Measurements from ENCODE around the gene ZNF783.

Gene ZNF783

DNA sequence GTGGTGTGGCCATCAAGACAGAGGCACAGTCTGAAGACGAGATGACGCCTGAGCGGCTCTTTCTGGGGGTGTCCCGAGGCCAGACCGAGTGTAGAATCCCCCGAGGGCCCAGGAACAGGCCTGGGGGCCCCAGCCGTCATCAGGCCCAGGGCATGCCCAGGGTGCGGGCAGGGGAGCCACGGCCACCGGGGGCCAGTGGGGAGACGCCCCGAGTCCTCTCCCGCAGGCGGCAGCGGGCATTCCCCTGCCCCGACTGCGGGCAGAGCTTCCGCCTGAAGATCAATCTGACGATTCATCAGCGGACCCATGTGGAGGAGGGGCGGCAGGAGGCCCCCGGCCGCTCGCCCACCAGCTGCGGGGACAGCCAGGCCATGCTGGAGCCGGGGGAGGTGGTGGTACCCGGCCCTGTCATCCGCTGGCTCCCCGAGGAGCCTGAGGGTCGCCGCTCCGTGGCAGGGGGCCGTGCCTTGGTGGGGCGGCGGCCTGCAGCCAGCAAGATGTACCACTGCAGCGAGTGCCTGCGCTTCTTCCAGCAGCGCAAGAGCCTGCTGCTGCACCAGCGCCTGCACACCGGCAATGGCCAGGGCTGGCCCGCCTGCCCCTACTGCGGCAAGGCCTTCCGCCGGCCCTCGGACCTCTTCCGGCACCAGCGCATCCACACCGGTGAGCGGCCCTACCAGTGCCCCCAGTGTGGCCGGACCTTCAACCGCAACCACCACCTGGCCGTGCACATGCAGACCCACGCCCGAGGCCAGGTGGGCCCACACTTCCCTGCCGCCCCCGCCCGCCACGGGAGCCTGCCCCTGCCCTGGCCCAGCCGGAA lies 19.7 kb downstream of the ZNF783 start:
- DNase-seq (ENCODE audit: insufficient read length, low spot score) (no peak), FAIRE-seq (no peak)
- TF ChIP-seq CTCF (IDR thresholded peaks at IDR 0.05; ENCODE audit: insufficient read depth, missing control alignments) = no peak

- no peak for TF ChIP-seq CTCF (IDR thresholded peaks at IDR 0.05; ENCODE audit: insufficient read depth, missing control alignments)
- no peak for DNase-seq (ENCODE audit: insufficient read length, low spot score)
- FAIRE-seq = no peak
Observed at GRCh38 chr7:149282331-149282655, 20.3 kb downstream of the ZNF783 start.

GRCh38 chr7:149283321-149283720 lies 21.3 kb downstream of the ZNF783 start:
- DNase-seq (ENCODE audit: insufficient read length, low spot score) = no peak
- TF ChIP-seq CTCF (IDR thresholded peaks at IDR 0.05; ENCODE audit: insufficient read depth, missing control alignments) = no peak
- FAIRE-seq = no peak

DNA sequence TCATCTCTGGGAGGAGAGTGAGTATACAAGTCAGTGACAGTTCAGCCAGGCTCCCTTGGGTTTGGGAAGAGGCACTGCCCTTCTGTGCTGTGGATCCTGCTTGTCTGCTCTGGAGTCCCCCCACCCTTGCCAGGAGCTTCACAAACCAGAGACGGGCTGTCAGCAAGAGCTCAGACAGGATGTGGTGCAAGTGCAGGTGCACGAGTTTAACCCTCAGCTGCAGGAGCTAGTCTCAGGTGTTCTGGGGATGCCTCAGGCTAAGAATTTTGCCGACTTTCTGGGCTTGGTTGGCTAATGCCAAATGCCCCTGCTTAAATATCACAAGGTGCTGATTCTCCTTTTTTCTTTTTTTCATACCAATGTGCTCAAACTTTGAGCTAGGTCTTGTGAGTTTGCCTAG lies 22.3 kb downstream of the ZNF783 start:
- no peak for FAIRE-seq
- no peak for TF ChIP-seq CTCF (IDR thresholded peaks at IDR 0.05; ENCODE audit: insufficient read depth, missing control alignments)
- no peak for DNase-seq (ENCODE audit: insufficient read length, low spot score)

GRCh38 chr7:149284850-149285585 lies 23.0 kb downstream of the ZNF783 start:
- DNase-seq (ENCODE audit: insufficient read length, low spot score) = no peak
- FAIRE-seq = no peak
- no peak for TF ChIP-seq CTCF (IDR thresholded peaks at IDR 0.05; ENCODE audit: insufficient read depth, missing control alignments)

GRCh38 chr7:149285603-149286002 lies 23.6 kb downstream of the ZNF783 start:
- TF ChIP-seq CTCF (IDR thresholded peaks at IDR 0.05; ENCODE audit: insufficient read depth, missing control alignments) = no peak
- DNase-seq (ENCODE audit: insufficient read length, low spot score) (no peak), FAIRE-seq (no peak)

All from D721Med (cell line).